H1 (cell line): Measurements from ENCODE around the gene PRELID2. TPM values are rescaled to one million over a fixed set of nuclear protein-coding genes. Genes with fewer than 3 reads are reported as not detected.
"Not testable (repeated sequence)": the region's sequence is repeated elsewhere in the genome, so short reads cannot be mapped to it uniquely, and the experiment has no call there.

Source experiments
- CTCF ChIA-PET: fragments of 300-600 bp; sonication (Branson Sonifier 250); formaldehyde crosslinking; loops from one replicate; lab custom pipeline; 2021; ENCODE audit not compliant: partially characterized antibody; lab: Charles Lee
- POLR2A ChIA-PET: fragments of 300-600 bp; sonication (Branson Sonifier 250); formaldehyde crosslinking; loops from one replicate; lab custom pipeline; 2021; ENCODE audit warnings: inconsistent platforms; ENCODE audit not compliant: partially characterized antibody; lab: Charles Lee
- DNase-seq, 2 experiments: peaks; one replicate each; pipeline versions ENCODE4 v3.0.0 to v3.0.0-alpha.2; 2010 to 2022; ENCODE audit warnings: low spot score in 2 of 2, low read depth in 1 of 2, mixed read lengths in 1 of 2
- FAIRE-seq: peaks from 2 replicates; lab custom pipeline; 2011; peaks lifted over from hg19 to GRCh38; lab: Jason Lieb, UNC
- H2AFZ ChIP-seq: 2 replicates; pipeline ENCODE4 v1.8.1; 2012; ENCODE audit warnings: low read length, inconsistent platforms
- H2AK5ac ChIP-seq: 2 replicates; pipeline ENCODE4 v1.6.1; 2013; ENCODE audit warnings: low read depth, low read length
- H2BK120ac ChIP-seq: replicated peaks from 2 replicates; pipeline ENCODE3; 2013; ENCODE audit warnings: low read depth, low read length, inconsistent platforms
- H2BK12ac ChIP-seq: 2 replicates; pipeline ENCODE4 v1.6.1; 2013; ENCODE audit warnings: low read depth, low read length
- H2BK15ac ChIP-seq: 2 replicates; pipeline ENCODE4 v1.6.1; 2013; ENCODE audit warnings: low read length
- H2BK20ac ChIP-seq: 2 replicates; pipeline ENCODE4 v1.6.1; 2013; ENCODE audit warnings: low read length
- H2BK5ac ChIP-seq: 2 replicates; pipeline ENCODE4 v1.6.1; 2013; ENCODE audit warnings: low read depth, low read length
- H3K14ac ChIP-seq: 2 replicates; pipeline ENCODE4 v1.6.1; 2013; ENCODE audit warnings: inconsistent platforms; ENCODE audit not compliant: insufficient read length
- H3K18ac ChIP-seq: 2 replicates; pipeline ENCODE4 v1.6.1; 2013; ENCODE audit warnings: low read length; ENCODE audit errors: extremely low read depth
- H3K23ac ChIP-seq: 2 replicates; pipeline ENCODE4 v1.6.1; 2013; ENCODE audit warnings: inconsistent platforms; ENCODE audit not compliant: insufficient read length
- H3K23me2 ChIP-seq: 2 replicates; pipeline ENCODE4 v1.6.1; 2013; ENCODE audit warnings: low read depth, low read length
- H3K27ac ChIP-seq: 2 replicates; pipeline ENCODE4 v1.6.1; 2011; ENCODE audit warnings: low read depth, low read length, inconsistent platforms
- H3K27me3 ChIP-seq, 4 experiments: replicated peaks in 1 of 4; 1 replicate in 1 of 4; 2 replicates in 3 of 4; pipeline versions ENCODE4 v1.6.1 to v1.8.1; 2011 to 2013; ENCODE audit warnings: low read length in 3 of 4, mild to moderate bottlenecking in 3 of 4, inconsistent platforms in 2 of 4, mixed read lengths in 2 of 4, moderate library complexity in 1 of 4; ENCODE audit not compliant: control insufficient read depth in 3 of 4, insufficient read depth in 3 of 4; ENCODE audit errors: extremely low read depth in 1 of 4
- H3K36me3 ChIP-seq, 4 experiments: 2 replicates each; pipeline versions ENCODE4 v1.6.1 to v1.8.1; 2011 to 2013; ENCODE audit warnings: mild to moderate bottlenecking in 4 of 4, low read length in 3 of 4, moderate library complexity in 2 of 4, control low read depth in 1 of 4, inconsistent platforms in 1 of 4; ENCODE audit not compliant: insufficient read depth in 4 of 4, control insufficient read depth in 2 of 4
- H3K4ac ChIP-seq: replicated peaks from 2 replicates; pipeline ENCODE3; 2013; ENCODE audit warnings: low read length, low read depth, mixed read lengths, inconsistent platforms; ENCODE audit not compliant: insufficient read length
- H3K4me1 ChIP-seq, 4 experiments: replicated peaks in 1 of 4; 1 replicate in 1 of 4; 2 replicates in 3 of 4; pipeline versions ENCODE4 v1.6.1 to v1.8.1; 2011 to 2013; ENCODE audit warnings: low read length in 3 of 4, inconsistent platforms in 2 of 4, mixed read lengths in 1 of 4; ENCODE audit not compliant: insufficient read depth in 4 of 4, control insufficient read depth in 3 of 4
- H3K4me2 ChIP-seq, 2 experiments: 2 replicates each; pipeline versions ENCODE4 v1.6.1 to v1.8.1; 2011 to 2013; ENCODE audit warnings: low read depth in 2 of 2, low read length in 2 of 2, control low read depth in 1 of 2, inconsistent platforms in 1 of 2, mild to moderate bottlenecking in 1 of 2; ENCODE audit not compliant: insufficient read depth in 1 of 2
- H3K4me3 ChIP-seq, 4 experiments: fragments of 200-600, 300-600 bp in 1 of 4; sonication (generic), shearing (Covaris generic), sonication (Bioruptor Twin) in 1 of 4; 2 replicates each; pipeline versions ENCODE4 v1.5.1 to v1.8.1; 2011 to 2016; ENCODE audit warnings: low read length in 4 of 4, low read depth in 3 of 4, control low read depth in 2 of 4, inconsistent platforms in 2 of 4, mild to moderate bottlenecking in 2 of 4, mixed read lengths in 1 of 4, moderate library complexity in 1 of 4; ENCODE audit not compliant: insufficient read depth in 2 of 4; ENCODE audit errors: extremely low read depth in 1 of 4
- H3K56ac ChIP-seq: replicated peaks from 2 replicates; pipeline ENCODE3; 2013; ENCODE audit warnings: low read depth, mild to moderate bottlenecking, mixed read lengths, low read length, inconsistent platforms; ENCODE audit not compliant: insufficient read length
- H3K79me1 ChIP-seq: 2 replicates; pipeline ENCODE4 v1.6.1; 2013; ENCODE audit warnings: low read depth, low read length, control low read depth
- H3K79me2 ChIP-seq, 2 experiments: 2 replicates each; pipeline versions ENCODE4 v1.6.1 to v1.8.1; 2012 to 2013; ENCODE audit warnings: low read length in 2 of 2, mild to moderate bottlenecking in 2 of 2, inconsistent platforms in 1 of 2; ENCODE audit not compliant: insufficient read depth in 2 of 2, control insufficient read depth in 1 of 2
- H3K9ac ChIP-seq, 4 experiments: replicated peaks in 1 of 4; 1 replicate in 1 of 4; 2 replicates in 3 of 4; pipeline versions ENCODE4 v1.6.1 to v1.8.1; 2011 to 2013; ENCODE audit warnings: low read depth in 3 of 4, low read length in 3 of 4, control low read depth in 2 of 4, mild to moderate bottlenecking in 2 of 4, moderate library complexity in 2 of 4, inconsistent platforms in 1 of 4; ENCODE audit errors: extremely low read depth in 1 of 4
- H3K9me3 ChIP-seq, 2 experiments: 2 replicates each; pipeline versions ENCODE4 v1.6.1 to v1.8.1; 2012 to 2013; ENCODE audit warnings: mild to moderate bottlenecking in 2 of 2, moderate library complexity in 2 of 2, control low read depth in 1 of 2, inconsistent platforms in 1 of 2, low read depth in 1 of 2, low read length in 1 of 2, mixed read lengths in 1 of 2; ENCODE audit not compliant: insufficient read depth in 2 of 2
- H4K20me1 ChIP-seq, 2 experiments: replicated peaks in 1 of 2; 2 replicates each; pipeline versions ENCODE3 to v1.8.1; 2011 to 2013; ENCODE audit warnings: inconsistent platforms in 2 of 2, low read length in 2 of 2, mild to moderate bottlenecking in 1 of 2; ENCODE audit not compliant: insufficient read depth in 2 of 2, control insufficient read depth in 1 of 2
- H4K5ac ChIP-seq: 2 replicates; pipeline ENCODE4 v1.6.1; 2013; ENCODE audit warnings: low read length, low read depth, mixed read lengths, inconsistent platforms; ENCODE audit not compliant: insufficient read length
- H4K8ac ChIP-seq: 2 replicates; pipeline ENCODE4 v1.8.0; 2013; ENCODE audit warnings: mild to moderate bottlenecking, moderate library complexity, low read length, inconsistent platforms; ENCODE audit not compliant: insufficient read depth; ENCODE audit errors: extremely low read depth
- H4K91ac ChIP-seq: replicated peaks from 2 replicates; pipeline ENCODE3; 2013; ENCODE audit warnings: low read length, mixed read lengths, inconsistent platforms; ENCODE audit not compliant: insufficient read length
- WGBS, 2 experiments: shearing (Covaris generic) in 1 of 2; methylation state at CpG; one replicate each; pipeline versions ENCODE4 v1.1.6 to v1.1.7; 2013 to 2015; ENCODE audit warnings: low lambda C conversion rate in 2 of 2, mixed read lengths in 2 of 2, inconsistent platforms in 1 of 2, low coverage in 1 of 2, missing lambda C conversion rate in 1 of 2; ENCODE audit not compliant: insufficient replicate concordance in 2 of 2, insufficient coverage in 1 of 2, insufficient read length in 1 of 2; ENCODE audit errors: extremely low coverage in 1 of 2, missing lambda C conversion rate in 1 of 2; 5-methylcytosine and 5-hydroxymethylcytosine counted together
- polyA plus RNA-seq, 7 experiments: library from polyadenylated mRNA; depleted of rRNA in 3 of 7; stranded (reverse) in 5 of 7; unstranded in 2 of 7; fragments of >200 nt in 5 of 7; fragments of 200-250 nt in 2 of 7; gene quantifications; 1 replicate in 5 of 7; 2 replicates in 1 of 7; 4 replicates in 1 of 7; pipeline versions ENCODE4 v1.2.1 to v1.2.3, GENCODE V29; 2011 to 2013; ENCODE audit warnings: missing spikeins in 2 of 7, mixed read lengths in 2 of 7
- total RNA-seq: library from RNA; stranded (reverse); fragmentation: NEBNext Ultra II Directional; extraction: Animal tissue kit (Norgen Biotek cat#: 25700); gene quantifications from 2 replicates; pipeline ENCODE4 v1.2.1, GENCODE V29; 2021

Gene PRELID2
- total and polyA plus RNA-seq, 2 of the 8 experiments (the other 6 are each of a cell fraction or from before 2014, with no cell fraction given), result 2.2 to 7.8 TPM

GRCh38 chr5:145836241-145836640 is 1.1 kb upstream of the PRELID2 start:
- not testable (repeated sequence) for H3K9ac ChIP-seq, H2BK20ac ChIP-seq, H3K4ac ChIP-seq, H3K4me1 ChIP-seq, H4K8ac ChIP-seq, H4K91ac ChIP-seq, H2BK12ac ChIP-seq, H2AK5ac ChIP-seq, H2BK5ac ChIP-seq, H3K18ac ChIP-seq, H3K79me2 ChIP-seq, H4K20me1 ChIP-seq, DNase-seq, H4K5ac ChIP-seq, H3K14ac ChIP-seq, H3K56ac ChIP-seq, H2AFZ ChIP-seq, H3K23ac ChIP-seq, H3K79me1 ChIP-seq, H3K27ac ChIP-seq, H2BK120ac ChIP-seq, H3K9me3 ChIP-seq, FAIRE-seq, H3K36me3 ChIP-seq, H2BK15ac ChIP-seq
- peaks cover 11% of the 10 kb centered on the region; the same call in 1 of the 2 replicates for H3K23me2 ChIP-seq
- 92% methylated on average over 13 of the region's 13 CpGs; no CpG with 5 or more reads in 1 of the 2 experiments for WGBS, 2 experiments
- ChIA-PET CTCF (interaction anchor here (1.0 to 2.6 kb wide), 8 partner anchors 10 to 218 kb away, joined by 3 to 13 read pairs (median 4); no protein-coding TSS in a partner anchor), POLR2A (interaction anchor here (1.4 kb wide), 1 partner anchor 100 kb away, joined by 3 read pairs; the partner anchor contains the start of gene SH3RF2)
- H3K4me2 ChIP-seq, result peak overlapping the region in 1 of 2 experiments; percentile 77; a peak in 1 of 4 replicates
- H3K27me3 ChIP-seq, result peaks cover 0 to 18% (median 16%) of the 10 kb centered on the region in 4 experiments; a peak in 6 of 7 replicates
- H3K4me3 ChIP-seq, result peak overlapping the region in 1 of 4 experiments; percentile 66; a peak in 1 of 8 replicates
